H1 (cell line): ENCODE data around the gene SUSD1. TPM values are rescaled to one million over a fixed set of nuclear protein-coding genes. Genes with fewer than 3 reads are reported as not detected.

Experiments
- CTCF ChIA-PET: fragments of 300-600 bp; sonication (Branson Sonifier 250); formaldehyde crosslinking; loops from one replicate; lab custom pipeline; 2021; ENCODE audit not compliant: partially characterized antibody; lab: Charles Lee
- POLR2A ChIA-PET: fragments of 300-600 bp; sonication (Branson Sonifier 250); formaldehyde crosslinking; loops from one replicate; lab custom pipeline; 2021; ENCODE audit warnings: inconsistent platforms; ENCODE audit not compliant: partially characterized antibody; lab: Charles Lee
- DNase-seq, 2 experiments: peaks; one replicate each; pipeline versions ENCODE4 v3.0.0 to v3.0.0-alpha.2; 2010 to 2022; ENCODE audit warnings: low spot score in 2 of 2, low read depth in 1 of 2, mixed read lengths in 1 of 2
- FAIRE-seq: peaks from 2 replicates; lab custom pipeline; 2011; peaks lifted over from hg19 to GRCh38; lab: Jason Lieb, UNC
- H2AFZ ChIP-seq: 2 replicates; pipeline ENCODE4 v1.8.1; 2012; ENCODE audit warnings: low read length, inconsistent platforms
- H2AK5ac ChIP-seq: 2 replicates; pipeline ENCODE4 v1.6.1; 2013; ENCODE audit warnings: low read depth, low read length
- H2BK120ac ChIP-seq: replicated peaks from 2 replicates; pipeline ENCODE3; 2013; ENCODE audit warnings: low read depth, low read length, inconsistent platforms
- H2BK12ac ChIP-seq: 2 replicates; pipeline ENCODE4 v1.6.1; 2013; ENCODE audit warnings: low read depth, low read length
- H2BK15ac ChIP-seq: 2 replicates; pipeline ENCODE4 v1.6.1; 2013; ENCODE audit warnings: low read length
- H2BK20ac ChIP-seq: 2 replicates; pipeline ENCODE4 v1.6.1; 2013; ENCODE audit warnings: low read length
- H2BK5ac ChIP-seq: 2 replicates; pipeline ENCODE4 v1.6.1; 2013; ENCODE audit warnings: low read depth, low read length
- H3K14ac ChIP-seq: 2 replicates; pipeline ENCODE4 v1.6.1; 2013; ENCODE audit warnings: inconsistent platforms; ENCODE audit not compliant: insufficient read length
- H3K18ac ChIP-seq: 2 replicates; pipeline ENCODE4 v1.6.1; 2013; ENCODE audit warnings: low read length; ENCODE audit errors: extremely low read depth
- H3K23ac ChIP-seq: 2 replicates; pipeline ENCODE4 v1.6.1; 2013; ENCODE audit warnings: inconsistent platforms; ENCODE audit not compliant: insufficient read length
- H3K23me2 ChIP-seq: 2 replicates; pipeline ENCODE4 v1.6.1; 2013; ENCODE audit warnings: low read depth, low read length
- H3K27ac ChIP-seq: 2 replicates; pipeline ENCODE4 v1.6.1; 2011; ENCODE audit warnings: low read depth, low read length, inconsistent platforms
- H3K27me3 ChIP-seq, 4 experiments: replicated peaks in 1 of 4; 1 replicate in 1 of 4; 2 replicates in 3 of 4; pipeline versions ENCODE4 v1.6.1 to v1.8.1; 2011 to 2013; ENCODE audit warnings: low read length in 3 of 4, mild to moderate bottlenecking in 3 of 4, inconsistent platforms in 2 of 4, mixed read lengths in 2 of 4, moderate library complexity in 1 of 4; ENCODE audit not compliant: control insufficient read depth in 3 of 4, insufficient read depth in 3 of 4; ENCODE audit errors: extremely low read depth in 1 of 4
- H3K36me3 ChIP-seq, 4 experiments: 2 replicates each; pipeline versions ENCODE4 v1.6.1 to v1.8.1; 2011 to 2013; ENCODE audit warnings: mild to moderate bottlenecking in 4 of 4, low read length in 3 of 4, moderate library complexity in 2 of 4, control low read depth in 1 of 4, inconsistent platforms in 1 of 4; ENCODE audit not compliant: insufficient read depth in 4 of 4, control insufficient read depth in 2 of 4
- H3K4ac ChIP-seq: replicated peaks from 2 replicates; pipeline ENCODE3; 2013; ENCODE audit warnings: low read length, low read depth, mixed read lengths, inconsistent platforms; ENCODE audit not compliant: insufficient read length
- H3K4me1 ChIP-seq, 4 experiments: replicated peaks in 1 of 4; 1 replicate in 1 of 4; 2 replicates in 3 of 4; pipeline versions ENCODE4 v1.6.1 to v1.8.1; 2011 to 2013; ENCODE audit warnings: low read length in 3 of 4, inconsistent platforms in 2 of 4, mixed read lengths in 1 of 4; ENCODE audit not compliant: insufficient read depth in 4 of 4, control insufficient read depth in 3 of 4
- H3K4me2 ChIP-seq, 2 experiments: 2 replicates each; pipeline versions ENCODE4 v1.6.1 to v1.8.1; 2011 to 2013; ENCODE audit warnings: low read depth in 2 of 2, low read length in 2 of 2, control low read depth in 1 of 2, inconsistent platforms in 1 of 2, mild to moderate bottlenecking in 1 of 2; ENCODE audit not compliant: insufficient read depth in 1 of 2
- H3K4me3 ChIP-seq, 4 experiments: fragments of 200-600, 300-600 bp in 1 of 4; sonication (generic), shearing (Covaris generic), sonication (Bioruptor Twin) in 1 of 4; 2 replicates each; pipeline versions ENCODE4 v1.5.1 to v1.8.1; 2011 to 2016; ENCODE audit warnings: low read length in 4 of 4, low read depth in 3 of 4, control low read depth in 2 of 4, inconsistent platforms in 2 of 4, mild to moderate bottlenecking in 2 of 4, mixed read lengths in 1 of 4, moderate library complexity in 1 of 4; ENCODE audit not compliant: insufficient read depth in 2 of 4; ENCODE audit errors: extremely low read depth in 1 of 4
- H3K56ac ChIP-seq: replicated peaks from 2 replicates; pipeline ENCODE3; 2013; ENCODE audit warnings: low read depth, mild to moderate bottlenecking, mixed read lengths, low read length, inconsistent platforms; ENCODE audit not compliant: insufficient read length
- H3K79me1 ChIP-seq: 2 replicates; pipeline ENCODE4 v1.6.1; 2013; ENCODE audit warnings: low read depth, low read length, control low read depth
- H3K79me2 ChIP-seq, 2 experiments: 2 replicates each; pipeline versions ENCODE4 v1.6.1 to v1.8.1; 2012 to 2013; ENCODE audit warnings: low read length in 2 of 2, mild to moderate bottlenecking in 2 of 2, inconsistent platforms in 1 of 2; ENCODE audit not compliant: insufficient read depth in 2 of 2, control insufficient read depth in 1 of 2
- H3K9ac ChIP-seq, 4 experiments: replicated peaks in 1 of 4; 1 replicate in 1 of 4; 2 replicates in 3 of 4; pipeline versions ENCODE4 v1.6.1 to v1.8.1; 2011 to 2013; ENCODE audit warnings: low read depth in 3 of 4, low read length in 3 of 4, control low read depth in 2 of 4, mild to moderate bottlenecking in 2 of 4, moderate library complexity in 2 of 4, inconsistent platforms in 1 of 4; ENCODE audit errors: extremely low read depth in 1 of 4
- H3K9me3 ChIP-seq, 2 experiments: 2 replicates each; pipeline versions ENCODE4 v1.6.1 to v1.8.1; 2012 to 2013; ENCODE audit warnings: mild to moderate bottlenecking in 2 of 2, moderate library complexity in 2 of 2, control low read depth in 1 of 2, inconsistent platforms in 1 of 2, low read depth in 1 of 2, low read length in 1 of 2, mixed read lengths in 1 of 2; ENCODE audit not compliant: insufficient read depth in 2 of 2
- H4K20me1 ChIP-seq, 2 experiments: replicated peaks in 1 of 2; 2 replicates each; pipeline versions ENCODE3 to v1.8.1; 2011 to 2013; ENCODE audit warnings: inconsistent platforms in 2 of 2, low read length in 2 of 2, mild to moderate bottlenecking in 1 of 2; ENCODE audit not compliant: insufficient read depth in 2 of 2, control insufficient read depth in 1 of 2
- H4K5ac ChIP-seq: 2 replicates; pipeline ENCODE4 v1.6.1; 2013; ENCODE audit warnings: low read length, low read depth, mixed read lengths, inconsistent platforms; ENCODE audit not compliant: insufficient read length
- H4K8ac ChIP-seq: 2 replicates; pipeline ENCODE4 v1.8.0; 2013; ENCODE audit warnings: mild to moderate bottlenecking, moderate library complexity, low read length, inconsistent platforms; ENCODE audit not compliant: insufficient read depth; ENCODE audit errors: extremely low read depth
- H4K91ac ChIP-seq: replicated peaks from 2 replicates; pipeline ENCODE3; 2013; ENCODE audit warnings: low read length, mixed read lengths, inconsistent platforms; ENCODE audit not compliant: insufficient read length
- BACH1 ChIP-seq: IDR thresholded peaks from 2 replicates; pipeline ENCODE4 v1.6.1; 2012; ENCODE audit warnings: low read length, improper control_type of control experiment
- HDAC2 ChIP-seq, 2 experiments: fragments of 300-600 bp in 1 of 2; sonication (generic) in 1 of 2; IDR thresholded peaks; 2 replicates each; pipeline ENCODE4 v1.6.1; 2011 to 2012; ENCODE audit warnings: low read depth in 2 of 2, low read length in 2 of 2, mild to moderate bottlenecking in 2 of 2, moderate library complexity in 2 of 2, borderline replicate concordance in 1 of 2, inconsistent platforms in 1 of 2
- KDM5A ChIP-seq: fragments of 200-600 bp; IDR thresholded peaks from 2 replicates; pipeline ENCODE4 v1.7.1; 2012; ENCODE audit warnings: mild to moderate bottlenecking, low read length, inconsistent platforms, mixed read lengths
- POLR2AphosphoS5 ChIP-seq: IDR thresholded peaks from 2 replicates; pipeline ENCODE4 v1.6.1; 2011; ENCODE audit warnings: low read depth, low read length
- RBBP5 ChIP-seq: IDR thresholded peaks from 2 replicates; pipeline ENCODE4 v1.7.1; 2012; ENCODE audit warnings: low read depth, mild to moderate bottlenecking, inconsistent platforms, low read length, moderate library complexity, borderline replicate concordance
- SP1 ChIP-seq: IDR thresholded peaks from 2 replicates; pipeline ENCODE4 v1.6.1; 2011; ENCODE audit warnings: low read depth, low read length
- WGBS, 2 experiments: shearing (Covaris generic) in 1 of 2; methylation state at CpG; one replicate each; pipeline versions ENCODE4 v1.1.6 to v1.1.7; 2013 to 2015; ENCODE audit warnings: low lambda C conversion rate in 2 of 2, mixed read lengths in 2 of 2, inconsistent platforms in 1 of 2, low coverage in 1 of 2, missing lambda C conversion rate in 1 of 2; ENCODE audit not compliant: insufficient replicate concordance in 2 of 2, insufficient coverage in 1 of 2, insufficient read length in 1 of 2; ENCODE audit errors: extremely low coverage in 1 of 2, missing lambda C conversion rate in 1 of 2; 5-methylcytosine and 5-hydroxymethylcytosine counted together
- polyA plus RNA-seq, 7 experiments: library from polyadenylated mRNA; depleted of rRNA in 3 of 7; stranded (reverse) in 5 of 7; unstranded in 2 of 7; fragments of >200 nt in 5 of 7; fragments of 200-250 nt in 2 of 7; gene quantifications; 1 replicate in 5 of 7; 2 replicates in 1 of 7; 4 replicates in 1 of 7; pipeline versions ENCODE4 v1.2.1 to v1.2.3, GENCODE V29; 2011 to 2013; ENCODE audit warnings: missing spikeins in 2 of 7, mixed read lengths in 2 of 7
- total RNA-seq: library from RNA; stranded (reverse); fragmentation: NEBNext Ultra II Directional; extraction: Animal tissue kit (Norgen Biotek cat#: 25700); gene quantifications from 2 replicates; pipeline ENCODE4 v1.2.1, GENCODE V29; 2021

The SUSD1 gene
- total and polyA plus RNA-seq, 2 of the 8 experiments (the other 6 are each of a cell fraction or from before 2014, with no cell fraction given): 2.8 to 7.2 TPM

- Histone ChIP-seq H3K4ac (no peak overlapping the region), H3K56ac (no peak overlapping the region), H3K9me3 (no peaks in the 10 kb centered on the region), H3K23ac (no peak overlapping the region), H2AK5ac (no peak overlapping the region), H3K18ac (no peak overlapping the region), H2BK20ac (no peak overlapping the region), H3K27me3 (no peaks in the 10 kb centered on the region), H2AFZ (no peak overlapping the region), H3K36me3 (no peaks in the 10 kb centered on the region), H3K23me2 (no peaks in the 10 kb centered on the region; the same call in 1 of the 2 replicates), H4K5ac (no peak overlapping the region), H2BK12ac (no peak overlapping the region), H2BK5ac (no peak overlapping the region), H4K20me1 (no peaks in the 10 kb centered on the region), H3K4me2 (no peak overlapping the region), H2BK120ac (no peak overlapping the region), H3K4me3 (no peak overlapping the region), H3K14ac (no peak overlapping the region), H3K9ac (no peak overlapping the region), H3K79me2 (no peaks in the 10 kb centered on the region), H2BK15ac (no peak overlapping the region), H3K27ac (no peak overlapping the region), H3K79me1 (no peaks in the 10 kb centered on the region), H4K8ac (no peak overlapping the region), H4K91ac (no peak overlapping the region), H3K4me1 (peaks cover 0 to 9% (median 1%) of the 10 kb centered on the region in 4 experiments; a peak in 3 of 7 replicates)
- no peak for TF ChIP-seq SP1
- no peak for TF ChIP-seq HDAC2 (IDR thresholded peaks at IDR 0.05; ENCODE audit: borderline replicate concordance in 1 of 2, low read depth in 2 of 2, low read length in 2 of 2)
- TF ChIP-seq POLR2AphosphoS5: no peak
- TF ChIP-seq BACH1: no peak
- no peak for TF ChIP-seq RBBP5
- no peak for TF ChIP-seq KDM5A
- ChIA-PET CTCF (interaction anchor here (1.1 to 1.2 kb wide), 2 partner anchors 11 to 36 kb away, joined by 3 read pairs; no protein-coding TSS in a partner anchor), POLR2A (no interaction called here)
- WGBS, 2 experiments: 88% methylated on average over 1 of the region's 1 CpG; no CpG with 5 or more reads in 1 of the 2 experiments
- no peak for FAIRE-seq
- DNase-seq: no peak
Observed at GRCh38 chr9:112032743-112033142, 142.4 kb downstream of the SUSD1 start.
